ENCODE data around the gene HMG20A.
A peak's percentile ranks its signal among the peaks of the same experiment; 100 is the strongest.

Gene HMG20A

GRCh38 chr15:77413699-77414349 lies 6.9 kb upstream of the HMG20A start:
- H2BK120ac ChIP-seq (ENCODE audit: low read depth, low read length) = no peak overlapping the region
- peaks cover 4% of the 10 kb centered on the region for H3K4me1 ChIP-seq (ENCODE audit: control insufficient read depth, low read depth, low read length)
- no peak overlapping the region for H3K56ac ChIP-seq (ENCODE audit: low read length)
- H3K18ac ChIP-seq (ENCODE audit: low read length) = no peak overlapping the region
- no peak overlapping the region for H3K4me2 ChIP-seq (ENCODE audit: low read length)
- no peaks in the 10 kb centered on the region for H3K36me3 ChIP-seq (ENCODE audit: control insufficient read depth, insufficient read depth, low read length)
- WGBS (ENCODE audit: extremely low coverage, insufficient coverage, low lambda C conversion rate) = no CpG with 5 or more reads among the region's 4 CpGs
- H3K4ac ChIP-seq (ENCODE audit: low read depth, low read length) = no peak overlapping the region
- H2BK5ac ChIP-seq (ENCODE audit: low read length) = no peak overlapping the region
- peaks cover 11% of the 10 kb centered on the region for H3K79me1 ChIP-seq (ENCODE audit: low read length)
- H2BK15ac ChIP-seq (replicated peaks; ENCODE audit: low read depth) = no peak overlapping the region
- no peak overlapping the region for H4K5ac ChIP-seq (ENCODE audit: low read length)
- no peak overlapping the region for H3K4me3 ChIP-seq (ENCODE audit: low read length)
- no peak overlapping the region for H3K23ac ChIP-seq (ENCODE audit: low read length)
- no peak overlapping the region for H4K8ac ChIP-seq (ENCODE audit: low read depth, low read length)
- H3K27me3 ChIP-seq (ENCODE audit: insufficient read depth, low read length, poor library complexity) = no peaks in the 10 kb centered on the region
- DNase-seq = no peak
- H3K79me2 ChIP-seq (ENCODE audit: control insufficient read depth, insufficient read depth, low read length) = peaks cover 22% of the 10 kb centered on the region
- no peak overlapping the region for H3K27ac ChIP-seq (ENCODE audit: low read depth, low read length)
- no peak overlapping the region for H2AK5ac ChIP-seq (ENCODE audit: low read length)
- no peak overlapping the region for H3K9ac ChIP-seq (ENCODE audit: low read length)

GRCh38 chr15:77414789-77415442 lies 5.8 kb upstream of the HMG20A start:
- Histone ChIP-seq H3K27ac (ENCODE audit: low read depth, low read length) (no peak overlapping the region), H3K4me1 (ENCODE audit: control insufficient read depth, low read depth, low read length) (peaks cover 4% of the 10 kb centered on the region), H3K4ac (ENCODE audit: low read depth, low read length) (no peak overlapping the region), H2BK15ac (replicated peaks; ENCODE audit: low read depth) (no peak overlapping the region), H3K79me1 (ENCODE audit: low read length) (peaks cover 14% of the 10 kb centered on the region), H3K9ac (ENCODE audit: low read length) (no peak overlapping the region), H3K4me2 (ENCODE audit: low read length) (no peak overlapping the region), H3K27me3 (ENCODE audit: insufficient read depth, low read length, poor library complexity) (no peaks in the 10 kb centered on the region), H2BK5ac (ENCODE audit: low read length) (no peak overlapping the region), H2BK120ac (ENCODE audit: low read depth, low read length) (no peak overlapping the region), H3K4me3 (ENCODE audit: low read length) (no peak overlapping the region), H2AK5ac (ENCODE audit: low read length) (no peak overlapping the region), H3K36me3 (ENCODE audit: control insufficient read depth, insufficient read depth, low read length) (no peaks in the 10 kb centered on the region), H3K79me2 (ENCODE audit: control insufficient read depth, insufficient read depth, low read length) (peaks cover 23% of the 10 kb centered on the region), H4K5ac (ENCODE audit: low read length) (no peak overlapping the region), H3K56ac (ENCODE audit: low read length) (no peak overlapping the region), H3K23ac (ENCODE audit: low read length) (no peak overlapping the region), H3K18ac (ENCODE audit: low read length) (no peak overlapping the region), H4K8ac (ENCODE audit: low read depth, low read length) (no peak overlapping the region)
- no peak for DNase-seq
- no CpG with 5 or more reads among the region's 2 CpGs for WGBS (ENCODE audit: extremely low coverage, insufficient coverage, low lambda C conversion rate)

GRCh38 chr15:77415450-77416147 lies 5.1 kb upstream of the HMG20A start:
- Histone ChIP-seq H3K9ac (ENCODE audit: low read length) (no peak overlapping the region), H3K56ac (ENCODE audit: low read length) (no peak overlapping the region), H3K79me2 (ENCODE audit: control insufficient read depth, insufficient read depth, low read length) (peaks cover 23% of the 10 kb centered on the region), H3K4ac (ENCODE audit: low read depth, low read length) (no peak overlapping the region), H4K8ac (ENCODE audit: low read depth, low read length) (no peak overlapping the region), H3K27me3 (ENCODE audit: insufficient read depth, low read length, poor library complexity) (no peaks in the 10 kb centered on the region), H3K18ac (ENCODE audit: low read length) (no peak overlapping the region), H2AK5ac (ENCODE audit: low read length) (no peak overlapping the region), H2BK120ac (ENCODE audit: low read depth, low read length) (no peak overlapping the region), H2BK15ac (replicated peaks; ENCODE audit: low read depth) (no peak overlapping the region), H4K5ac (ENCODE audit: low read length) (no peak overlapping the region), H3K27ac (ENCODE audit: low read depth, low read length) (no peak overlapping the region), H3K23ac (ENCODE audit: low read length) (peak overlapping the region; percentile 25), H3K4me1 (ENCODE audit: control insufficient read depth, low read depth, low read length) (peaks cover 4% of the 10 kb centered on the region), H3K4me2 (ENCODE audit: low read length) (no peak overlapping the region), H2BK5ac (ENCODE audit: low read length) (no peak overlapping the region), H3K79me1 (ENCODE audit: low read length) (peaks cover 14% of the 10 kb centered on the region), H3K4me3 (ENCODE audit: low read length) (no peak overlapping the region), H3K36me3 (ENCODE audit: control insufficient read depth, insufficient read depth, low read length) (no peaks in the 10 kb centered on the region)
- no peak for DNase-seq
- no CpG with 5 or more reads among the region's 4 CpGs for WGBS (ENCODE audit: extremely low coverage, insufficient coverage, low lambda C conversion rate)

- Histone ChIP-seq H3K4me2 (ENCODE audit: low read length) (no peak overlapping the region), H3K27ac (ENCODE audit: low read depth, low read length) (no peak overlapping the region), H3K4me1 (ENCODE audit: control insufficient read depth, low read depth, low read length) (peaks cover 4% of the 10 kb centered on the region), H4K8ac (ENCODE audit: low read depth, low read length) (no peak overlapping the region), H3K79me1 (ENCODE audit: low read length) (peaks cover 14% of the 10 kb centered on the region), H2BK15ac (replicated peaks; ENCODE audit: low read depth) (no peak overlapping the region), H2BK5ac (ENCODE audit: low read length) (no peak overlapping the region), H3K27me3 (ENCODE audit: insufficient read depth, low read length, poor library complexity) (no peaks in the 10 kb centered on the region), H3K56ac (ENCODE audit: low read length) (no peak overlapping the region), H3K4ac (ENCODE audit: low read depth, low read length) (no peak overlapping the region), H3K9ac (ENCODE audit: low read length) (no peak overlapping the region), H3K79me2 (ENCODE audit: control insufficient read depth, insufficient read depth, low read length) (peaks cover 24% of the 10 kb centered on the region), H4K5ac (ENCODE audit: low read length) (no peak overlapping the region), H2AK5ac (ENCODE audit: low read length) (no peak overlapping the region), H3K36me3 (ENCODE audit: control insufficient read depth, insufficient read depth, low read length) (no peaks in the 10 kb centered on the region), H3K4me3 (ENCODE audit: low read length) (no peak overlapping the region), H3K18ac (ENCODE audit: low read length) (no peak overlapping the region), H3K23ac (ENCODE audit: low read length) (no peak overlapping the region), H2BK120ac (ENCODE audit: low read depth, low read length) (no peak overlapping the region)
- DNase-seq = no peak
- WGBS (ENCODE audit: extremely low coverage, insufficient coverage, low lambda C conversion rate) = 100% methylated on average over 1 of the region's 2 CpGs
Measured at GRCh38 chr15:77416148-77416455, 4.6 kb upstream of the HMG20A start.

- Histone ChIP-seq H3K27me3 (ENCODE audit: insufficient read depth, low read length, poor library complexity) (no peaks in the 10 kb centered on the region), H2AK5ac (ENCODE audit: low read length) (no peak overlapping the region), H3K56ac (ENCODE audit: low read length) (no peak overlapping the region), H3K27ac (ENCODE audit: low read depth, low read length) (no peak overlapping the region), H3K79me1 (ENCODE audit: low read length) (peaks cover 14% of the 10 kb centered on the region), H3K79me2 (ENCODE audit: control insufficient read depth, insufficient read depth, low read length) (peaks cover 27% of the 10 kb centered on the region), H3K4me3 (ENCODE audit: low read length) (no peak overlapping the region), H3K9ac (ENCODE audit: low read length) (no peak overlapping the region), H3K4me1 (ENCODE audit: control insufficient read depth, low read depth, low read length) (peaks cover 4% of the 10 kb centered on the region), H3K36me3 (ENCODE audit: control insufficient read depth, insufficient read depth, low read length) (no peaks in the 10 kb centered on the region), H3K23ac (ENCODE audit: low read length) (no peak overlapping the region), H3K4ac (ENCODE audit: low read depth, low read length) (no peak overlapping the region), H4K5ac (ENCODE audit: low read length) (no peak overlapping the region), H2BK5ac (ENCODE audit: low read length) (no peak overlapping the region), H4K8ac (ENCODE audit: low read depth, low read length) (no peak overlapping the region), H2BK120ac (ENCODE audit: low read depth, low read length) (no peak overlapping the region), H3K18ac (ENCODE audit: low read length) (no peak overlapping the region), H3K4me2 (ENCODE audit: low read length) (no peak overlapping the region), H2BK15ac (replicated peaks; ENCODE audit: low read depth) (no peak overlapping the region)
- DNase-seq = peak; percentile 52
- WGBS (ENCODE audit: extremely low coverage, insufficient coverage, low lambda C conversion rate) = no CpG with 5 or more reads among the region's 1 CpG
Measured at GRCh38 chr15:77416954-77417353, 3.7 kb upstream of the HMG20A start.

Measured in mesendoderm (in vitro differentiated cells).